HG03378 (cell line): ENCODE data around the gene EPN1.
A peak's percentile ranks its signal among the peaks of the same experiment; 100 is the strongest.

ENCODE experiments used
- ATAC-seq: cut with Tn5 transposase; IDR thresholded peaks from one replicate; pipeline ENCODE4 v1.9.1; 2021; ENCODE audit warnings: mild to moderate bottlenecking, moderate library complexity; ENCODE audit not compliant: unreplicated experiment

The EPN1 gene

GRCh38 chr19:55646889-55647731 is 27.9 kb upstream of the EPN1 start:
- no peak for ATAC-seq

GRCh38 chr19:55647732-55648584 is 27.1 kb upstream of the EPN1 start, which contains the start of gene CCDC106:
Gene CCDC106 (plus strand): TSS chr19:55648212. CDS start chr19:55649047, 835 bp downstream.
- ATAC-seq: no peak

- no peak for ATAC-seq
Measured at GRCh38 chr19:55648585-55649267, 26.3 kb upstream of the EPN1 start.

GRCh38 chr19:55649268-55650125 is 25.5 kb upstream of the EPN1 start:
- no peak for ATAC-seq

- ATAC-seq: no peak
Measured at GRCh38 chr19:55650126-55650557, 24.9 kb upstream of the EPN1 start.

GRCh38 chr19:55650602-55651230 is 24.3 kb upstream of the EPN1 start:
- ATAC-seq: no peak

GRCh38 chr19:55651236-55651635 is 23.8 kb upstream of the EPN1 start:
- ATAC-seq: no peak

GRCh38 chr19:55652311-55653128 is 22.5 kb upstream of the EPN1 start:
- ATAC-seq: no peak

GRCh38 chr19:55653651-55654322 is 21.2 kb upstream of the EPN1 start:
- ATAC-seq: peak; percentile 46

- ATAC-seq: peak; percentile 56
Measured at GRCh38 chr19:55654323-55654867, 20.6 kb upstream of the EPN1 start.

GRCh38 chr19:55654868-55655647 is 20.0 kb upstream of the EPN1 start, which contains the start of gene U2AF2:
Gene U2AF2 (plus strand): TSS chr19:55655035. CDS start chr19:55655105, 70 bp downstream.
- ATAC-seq: peak; percentile 27

- ATAC-seq: no peak
Measured at GRCh38 chr19:55655648-55656040, 19.4 kb upstream of the EPN1 start.

- ATAC-seq: no peak
Measured at GRCh38 chr19:55656552-55656951, 18.5 kb upstream of the EPN1 start.

- no peak for ATAC-seq
Measured at GRCh38 chr19:55656988-55657747, 17.9 kb upstream of the EPN1 start.

- no peak for ATAC-seq
Measured at GRCh38 chr19:55658846-55659459, 16.1 kb upstream of the EPN1 start.

GRCh38 chr19:55659822-55660221 is 15.2 kb upstream of the EPN1 start:
- ATAC-seq: no peak
